PC-3 (cell line): Measurements from ENCODE around the gene VASH2. TPM values are rescaled to one million over a fixed set of nuclear protein-coding genes. Genes with fewer than 3 reads are reported as not detected.
"Not testable (repeated sequence)": the region's sequence is repeated elsewhere in the genome, so short reads cannot be mapped to it uniquely, and the experiment has no call there.

Source experiments
- ATAC-seq: fragments of 200-7000 bp; cut with Tn5 transposase; 2 replicates; pipeline ENCODE4 v1.9.1; 2020; ENCODE audit warnings: mild to moderate bottlenecking, moderate library complexity
- BruUV-seq: library from RNA; stranded (reverse); fragments of 400-500 nt; replicated peaks from 2 replicates; lab custom pipeline; 2021; lab: Mats Ljungman, UMichigan
- CTCF ChIA-PET: fragments of 300-600 bp; sonication (Branson Sonifier 250); formaldehyde crosslinking; loops from one replicate; lab custom pipeline; 2022; ENCODE audit warnings: antibody characterized with exemption; lab: Charles Lee
- POLR2A ChIA-PET: fragments of 300-600 bp; sonication (Branson Sonifier 250); formaldehyde crosslinking; loops from one replicate; lab custom pipeline; 2022; ENCODE audit warnings: antibody characterized with exemption; ENCODE audit not compliant: unreplicated experiment; lab: Charles Lee
- DNase-seq: peaks from one replicate; pipeline ENCODE4 v3.0.0-alpha.2; 2015
- H2AFZ ChIP-seq: fragments of 300-600 bp; sonication (generic); 2 replicates; pipeline ENCODE4 v1.6.0; 2016; ENCODE audit warnings: antibody characterized with exemption, low read length
- H3F3A ChIP-seq: fragments of 300-600 bp; sonication (generic); one replicate; pipeline ENCODE4 v1.6.0; 2017; ENCODE audit warnings: antibody characterized with exemption, low read length, control low read depth, mild to moderate bottlenecking; ENCODE audit not compliant: unreplicated experiment
- H3K27ac ChIP-seq: fragments of 300-600 bp; sonication (generic); 2 replicates; pipeline ENCODE4 v1.5.1; 2016; ENCODE audit warnings: mild to moderate bottlenecking, low read length
- H3K27me3 ChIP-seq: fragments of 300-600 bp; sonication (generic); 2 replicates; pipeline ENCODE4 v1.6.1; 2016; ENCODE audit warnings: low read length, mixed read lengths
- H3K36me3 ChIP-seq: fragments of 300-600 bp; sonication (generic); 2 replicates; pipeline ENCODE4 v1.6.1; 2016; ENCODE audit warnings: low read depth, mixed run types, low read length, mixed read lengths
- H3K4me1 ChIP-seq: fragments of 300-600 bp; sonication (generic); 2 replicates; pipeline ENCODE4 v1.5.1; 2016; ENCODE audit warnings: low read length; ENCODE audit not compliant: insufficient read depth
- H3K4me2 ChIP-seq: fragments of 300-600 bp; sonication (generic); 2 replicates; pipeline ENCODE4 v1.6.0; 2016; ENCODE audit warnings: low read length
- H3K4me3 ChIP-seq: fragments of 300-600 bp; sonication (generic); 2 replicates; pipeline ENCODE4 v1.5.1; 2016; ENCODE audit warnings: mild to moderate bottlenecking, low read length, mixed read lengths
- H3K79me2 ChIP-seq: fragments of 300-600 bp; sonication (generic); 2 replicates; pipeline ENCODE4 v1.6.1; 2017; ENCODE audit warnings: low read length, mixed read lengths
- H3K9ac ChIP-seq: fragments of 300-600 bp; sonication (generic); 2 replicates; pipeline ENCODE4 v1.6.0; 2016; ENCODE audit warnings: mild to moderate bottlenecking, low read length
- H3K9me2 ChIP-seq: fragments of 300-600 bp; sonication (generic); replicated peaks from 2 replicates; pipeline ENCODE4 v1.6.1; 2016; ENCODE audit warnings: mixed run types, low read length, mixed read lengths
- H3K9me3 ChIP-seq: fragments of 300-600 bp; sonication (generic); 2 replicates; pipeline ENCODE4 v1.6.1; 2016; ENCODE audit warnings: low read length, mixed read lengths
- H4K20me1 ChIP-seq: fragments of 300-600 bp; sonication (generic); 2 replicates; pipeline ENCODE4 v1.6.1; 2016; ENCODE audit warnings: low read length, mixed read lengths
- EZH2 ChIP-seq: fragments of 300-600 bp; sonication (generic); IDR thresholded peaks from one replicate; pipeline ENCODE4 v1.6.1; 2017; ENCODE audit warnings: antibody characterized with exemption, mild to moderate bottlenecking, low read length; ENCODE audit not compliant: unreplicated experiment
- EZH2phosphoT487 ChIP-seq: fragments of 300-600 bp; sonication (generic); IDR thresholded peaks from 2 replicates; pipeline ENCODE4 v1.6.1; 2018; ENCODE audit warnings: mild to moderate bottlenecking, antibody characterized with exemption, low read length, borderline replicate concordance
- intact Hi-C: fragments of 100-400 bp; cut with micrococcal nuclease; formaldehyde crosslinking; loops from 2 replicates; pipeline ENCODE4 v1.9.0; 2023
- total RNA-seq: library from RNA; depleted of rRNA; stranded (reverse); fragments of >200 nt; gene quantifications from 2 replicates; pipeline ENCODE4 v1.2.3, GENCODE V29; 2014
- TF ChIP-seq, protein P1 (sequence below): fragments of 300-600 bp; sonication (generic); conservative IDR thresholded peaks from 2 replicates; pipeline ENCODE4 v1.5.1; 2017; ENCODE audit warnings: antibody characterized with exemption, low read depth, mild to moderate bottlenecking, low read length

Gene VASH2
- total RNA-seq, 1 experiment from 2014 or later = 4.7 TPM

DNA sequence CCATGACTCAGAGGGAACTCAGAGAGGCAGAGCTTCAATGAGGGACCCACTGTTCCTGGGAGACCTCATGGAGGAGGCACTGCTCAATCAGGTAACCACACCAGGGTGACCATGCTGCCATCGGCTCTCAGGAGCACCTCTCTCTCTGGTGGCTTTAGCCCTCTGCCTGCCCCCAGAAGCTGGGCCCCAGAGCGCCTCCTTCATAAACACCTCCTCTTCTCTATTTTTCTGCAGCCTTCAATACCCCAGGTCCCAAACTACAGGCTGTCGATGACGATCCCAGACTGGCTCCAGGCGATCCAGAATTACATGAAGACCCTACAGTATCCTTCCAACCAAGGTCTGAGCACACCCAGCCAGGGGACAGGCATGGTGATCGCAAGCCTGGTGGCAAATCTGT, 10.6 kb downstream of the VASH2 start:
- H3K9me2 ChIP-seq = no peaks in the 10 kb centered on the region

DNA sequence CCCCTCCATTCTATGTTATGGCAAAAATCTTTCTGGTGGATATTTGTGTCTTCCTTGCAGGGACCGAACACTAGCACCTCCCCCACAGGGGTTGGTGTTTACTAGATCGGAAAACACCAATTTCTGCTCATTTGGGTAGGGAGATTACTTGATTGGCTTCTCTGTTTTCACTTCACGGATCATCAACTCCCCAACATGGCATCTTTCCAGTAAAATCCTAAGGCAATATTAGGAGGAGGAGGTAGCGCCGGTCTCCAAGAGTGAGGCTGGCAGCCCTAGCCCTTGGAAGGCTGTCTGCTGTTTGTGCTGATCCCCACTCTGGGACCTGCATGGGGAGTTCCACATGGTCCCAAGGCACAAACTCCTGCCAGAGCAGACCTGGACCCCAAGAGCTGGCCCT, 12.2 kb downstream of the VASH2 start:
- H3K9me2 ChIP-seq = no peaks in the 10 kb centered on the region
- POLR2A ChIA-PET = no interaction called here
- no peak overlapping the region for H3K9ac ChIP-seq
- H3K9me3 ChIP-seq = no peaks in the 10 kb centered on the region
- H3F3A ChIP-seq = no peaks in the 10 kb centered on the region
- ATAC-seq (no peak), DNase-seq (no peak)
- no peak overlapping the region for H2AFZ ChIP-seq
- BruUV-seq = no TSS peak
- no peaks in the 10 kb centered on the region for H3K4me1 ChIP-seq
- no peaks in the 10 kb centered on the region for H4K20me1 ChIP-seq
- H3K79me2 ChIP-seq = no peaks in the 10 kb centered on the region
- H3K36me3 ChIP-seq = no peaks in the 10 kb centered on the region
- H3K27me3 ChIP-seq = no peaks in the 10 kb centered on the region
- H3K27ac ChIP-seq = no peak overlapping the region
- CTCF ChIA-PET = no interaction called here
- H3K4me2 ChIP-seq = no peak overlapping the region
- TF ChIP-seq, protein P1, sequence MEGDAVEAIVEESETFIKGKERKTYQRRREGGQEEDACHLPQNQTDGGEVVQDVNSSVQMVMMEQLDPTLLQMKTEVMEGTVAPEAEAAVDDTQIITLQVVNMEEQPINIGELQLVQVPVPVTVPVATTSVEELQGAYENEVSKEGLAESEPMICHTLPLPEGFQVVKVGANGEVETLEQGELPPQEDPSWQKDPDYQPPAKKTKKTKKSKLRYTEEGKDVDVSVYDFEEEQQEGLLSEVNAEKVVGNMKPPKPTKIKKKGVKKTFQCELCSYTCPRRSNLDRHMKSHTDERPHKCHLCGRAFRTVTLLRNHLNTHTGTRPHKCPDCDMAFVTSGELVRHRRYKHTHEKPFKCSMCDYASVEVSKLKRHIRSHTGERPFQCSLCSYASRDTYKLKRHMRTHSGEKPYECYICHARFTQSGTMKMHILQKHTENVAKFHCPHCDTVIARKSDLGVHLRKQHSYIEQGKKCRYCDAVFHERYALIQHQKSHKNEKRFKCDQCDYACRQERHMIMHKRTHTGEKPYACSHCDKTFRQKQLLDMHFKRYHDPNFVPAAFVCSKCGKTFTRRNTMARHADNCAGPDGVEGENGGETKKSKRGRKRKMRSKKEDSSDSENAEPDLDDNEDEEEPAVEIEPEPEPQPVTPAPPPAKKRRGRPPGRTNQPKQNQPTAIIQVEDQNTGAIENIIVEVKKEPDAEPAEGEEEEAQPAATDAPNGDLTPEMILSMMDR = no peak
- TF ChIP-seq EZH2 = no peak
- no peak for TF ChIP-seq EZH2phosphoT487
- no peak overlapping the region for H3K4me3 ChIP-seq
- intact Hi-C loops = no loop called here

More for the DNA sequence above, 10.6 kb downstream of the VASH2 start:
- no peaks in the 10 kb centered on the region for H3K79me2 ChIP-seq
- no peak overlapping the region for H3K4me3 ChIP-seq
- CTCF ChIA-PET = no interaction called here
- ATAC-seq (no peak), DNase-seq (no peak)
- no peaks in the 10 kb centered on the region for H3K9me3 ChIP-seq
- no peak overlapping the region for H3K9ac ChIP-seq
- H3F3A ChIP-seq = no peaks in the 10 kb centered on the region
- H2AFZ ChIP-seq = no peak overlapping the region
- no peak overlapping the region for H3K27ac ChIP-seq
- POLR2A ChIA-PET = no interaction called here
- intact Hi-C loops = no loop called here
- no peaks in the 10 kb centered on the region for H3K36me3 ChIP-seq
- BruUV-seq = no TSS peak
- H3K4me2 ChIP-seq = no peak overlapping the region
- no peaks in the 10 kb centered on the region for H3K4me1 ChIP-seq
- no peaks in the 10 kb centered on the region for H3K27me3 ChIP-seq
- TF ChIP-seq EZH2phosphoT487 (no peak), EZH2 (no peak)
- TF ChIP-seq, protein P1 = no peak
- H4K20me1 ChIP-seq = no peaks in the 10 kb centered on the region

DNA sequence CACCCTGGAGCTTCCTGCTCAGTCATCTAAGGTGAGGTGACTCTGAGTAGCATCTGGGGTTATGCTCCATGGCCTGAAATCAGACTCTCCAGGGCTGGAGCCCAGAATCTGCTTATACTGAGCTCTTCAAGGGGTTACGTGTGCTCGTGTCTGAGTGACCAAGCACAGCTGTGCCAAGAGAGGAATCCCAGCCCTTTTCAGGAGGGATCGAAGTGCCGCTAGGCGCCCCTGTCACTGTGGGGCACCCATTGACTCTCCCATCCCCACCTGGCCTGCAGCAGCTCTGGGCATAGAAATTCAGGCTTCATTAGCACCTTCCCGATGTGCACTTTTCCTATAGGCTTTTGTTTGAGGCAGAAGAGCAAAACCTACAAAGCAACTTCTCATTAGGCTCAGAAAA, 13.8 kb downstream of the VASH2 start:
- no peaks in the 10 kb centered on the region for H3K27me3 ChIP-seq
- no TSS peak for BruUV-seq
- H3F3A ChIP-seq = no peaks in the 10 kb centered on the region
- no peak overlapping the region for H3K27ac ChIP-seq
- ChIA-PET CTCF (no interaction called here), POLR2A (no interaction called here)
- no peaks in the 10 kb centered on the region for H3K9me2 ChIP-seq
- no peak overlapping the region for H3K9ac ChIP-seq
- no peak for TF ChIP-seq EZH2phosphoT487
- TF ChIP-seq, protein P1 = no peak
- no peak for TF ChIP-seq EZH2
- H3K4me1 ChIP-seq = no peaks in the 10 kb centered on the region
- no peaks in the 10 kb centered on the region for H4K20me1 ChIP-seq
- ATAC-seq = no peak
- no peaks in the 10 kb centered on the region for H3K79me2 ChIP-seq
- H3K4me2 ChIP-seq = no peak overlapping the region
- DNase-seq = no peak
- H3K9me3 ChIP-seq = no peaks in the 10 kb centered on the region
- intact Hi-C loops = no loop called here
- H3K4me3 ChIP-seq = no peak overlapping the region
- H2AFZ ChIP-seq = no peak overlapping the region
- H3K36me3 ChIP-seq = no peaks in the 10 kb centered on the region

- POLR2A ChIA-PET, DNase-seq, CTCF ChIA-PET, H3K9me3 ChIP-seq, H3K9me2 ChIP-seq, H3K4me2 ChIP-seq, ATAC-seq, H4K20me1 ChIP-seq, H3K27me3 ChIP-seq, H3F3A ChIP-seq, H3K4me1 ChIP-seq, intact Hi-C loops, BruUV-seq, H3K36me3 ChIP-seq, H2AFZ ChIP-seq, H3K4me3 ChIP-seq, H3K27ac ChIP-seq, H3K9ac ChIP-seq, H3K79me2 ChIP-seq: not testable (repeated sequence)
Observed at GRCh38 chr1:212964993-212965392, 14.7 kb downstream of the VASH2 start.
